Bronchial epithelial cell (primary cell): ENCODE data around the gene FKBP15. TPM values are rescaled to one million over a fixed set of nuclear protein-coding genes. Genes with fewer than 3 reads are reported as not detected.

ENCODE experiments used
- DNase-seq: peaks from one replicate; pipeline ENCODE4 v3.0.0-alpha.2; 2010; ENCODE audit warnings: low read depth
- FAIRE-seq: peaks from 2 replicates; lab custom pipeline; 2011; peaks lifted over from hg19 to GRCh38; lab: Jason Lieb, UNC
- H3K27me3 ChIP-seq: 2 replicates; pipeline ENCODE4 v1.5.1; 2011; ENCODE audit warnings: low read length; ENCODE audit not compliant: control insufficient read depth, insufficient read depth
- H3K36me3 ChIP-seq: 2 replicates; pipeline ENCODE4 v1.5.1; 2011; ENCODE audit warnings: low read length; ENCODE audit not compliant: control insufficient read depth, insufficient read depth
- H3K4me3 ChIP-seq: 2 replicates; pipeline ENCODE4 v1.5.1; 2011; ENCODE audit warnings: mild to moderate bottlenecking, low read depth, low read length, control low read depth
- total RNA-seq: library from RNA; depleted of rRNA; stranded (reverse); fragments of >200 nt; gene quantifications from 2 replicates; pipeline ENCODE4 v1.2.1, GENCODE V29; 2014
- TF ChIP-seq, protein P1 (sequence below): IDR thresholded peaks from 2 replicates; pipeline ENCODE4 v1.5.1; 2011; ENCODE audit warnings: mild to moderate bottlenecking, moderate library complexity, low read length, control low read depth, inconsistent platforms; ENCODE audit not compliant: insufficient read depth, severe bottlenecking

The FKBP15 gene
- total RNA-seq, 1 donor from 2014 or later, result 11.1 TPM

DNA sequence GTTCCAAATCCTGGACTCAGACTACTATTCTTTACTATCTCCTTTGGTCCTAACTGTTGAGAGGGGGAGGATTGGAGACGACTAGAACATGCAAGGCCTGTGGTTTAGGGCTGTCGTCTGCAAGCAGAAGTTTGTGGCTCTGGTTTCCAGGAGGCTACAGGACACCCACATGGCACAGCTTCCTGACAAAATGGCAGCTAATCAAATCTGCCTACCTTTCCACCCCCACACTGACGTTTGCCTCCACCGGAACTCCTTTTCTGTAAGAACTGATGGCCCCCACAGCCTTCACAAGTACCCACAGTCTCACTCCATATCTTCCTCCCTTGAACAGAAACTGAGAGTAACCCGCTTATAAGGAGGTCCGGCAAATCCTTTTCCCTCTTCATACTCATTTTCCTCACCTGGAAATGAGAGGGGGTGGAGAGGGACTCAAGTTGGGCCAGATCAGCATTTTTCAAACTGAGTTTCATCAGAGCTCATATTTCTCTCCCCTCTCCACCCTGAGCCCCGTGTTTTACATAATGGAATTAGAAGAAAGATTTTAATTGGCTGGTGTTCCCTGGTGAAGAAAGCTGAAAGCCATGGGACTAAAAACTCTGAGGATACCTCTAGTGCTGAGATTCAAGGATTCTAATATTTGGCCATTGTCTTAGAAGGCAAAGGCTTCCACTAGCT is 65.0 kb downstream of the FKBP15 start:
- Histone ChIP-seq H3K27me3 (no peaks in the 10 kb centered on the region), H3K4me3 (no peak overlapping the region), H3K36me3 (peaks cover 11% of the 10 kb centered on the region)
- FAIRE-seq (no peak), DNase-seq (no peak)
- TF ChIP-seq, protein P1, sequence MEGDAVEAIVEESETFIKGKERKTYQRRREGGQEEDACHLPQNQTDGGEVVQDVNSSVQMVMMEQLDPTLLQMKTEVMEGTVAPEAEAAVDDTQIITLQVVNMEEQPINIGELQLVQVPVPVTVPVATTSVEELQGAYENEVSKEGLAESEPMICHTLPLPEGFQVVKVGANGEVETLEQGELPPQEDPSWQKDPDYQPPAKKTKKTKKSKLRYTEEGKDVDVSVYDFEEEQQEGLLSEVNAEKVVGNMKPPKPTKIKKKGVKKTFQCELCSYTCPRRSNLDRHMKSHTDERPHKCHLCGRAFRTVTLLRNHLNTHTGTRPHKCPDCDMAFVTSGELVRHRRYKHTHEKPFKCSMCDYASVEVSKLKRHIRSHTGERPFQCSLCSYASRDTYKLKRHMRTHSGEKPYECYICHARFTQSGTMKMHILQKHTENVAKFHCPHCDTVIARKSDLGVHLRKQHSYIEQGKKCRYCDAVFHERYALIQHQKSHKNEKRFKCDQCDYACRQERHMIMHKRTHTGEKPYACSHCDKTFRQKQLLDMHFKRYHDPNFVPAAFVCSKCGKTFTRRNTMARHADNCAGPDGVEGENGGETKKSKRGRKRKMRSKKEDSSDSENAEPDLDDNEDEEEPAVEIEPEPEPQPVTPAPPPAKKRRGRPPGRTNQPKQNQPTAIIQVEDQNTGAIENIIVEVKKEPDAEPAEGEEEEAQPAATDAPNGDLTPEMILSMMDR, result no peak

- FAIRE-seq (no peak), DNase-seq (no peak)
- Histone ChIP-seq H3K36me3 (peaks cover 11% of the 10 kb centered on the region), H3K27me3 (no peaks in the 10 kb centered on the region), H3K4me3 (no peak overlapping the region)
- TF ChIP-seq, protein P1, result no peak
These were observed 66.1 kb downstream of the FKBP15 start for GRCh38 chr9:113154946-113155345.

DNA sequence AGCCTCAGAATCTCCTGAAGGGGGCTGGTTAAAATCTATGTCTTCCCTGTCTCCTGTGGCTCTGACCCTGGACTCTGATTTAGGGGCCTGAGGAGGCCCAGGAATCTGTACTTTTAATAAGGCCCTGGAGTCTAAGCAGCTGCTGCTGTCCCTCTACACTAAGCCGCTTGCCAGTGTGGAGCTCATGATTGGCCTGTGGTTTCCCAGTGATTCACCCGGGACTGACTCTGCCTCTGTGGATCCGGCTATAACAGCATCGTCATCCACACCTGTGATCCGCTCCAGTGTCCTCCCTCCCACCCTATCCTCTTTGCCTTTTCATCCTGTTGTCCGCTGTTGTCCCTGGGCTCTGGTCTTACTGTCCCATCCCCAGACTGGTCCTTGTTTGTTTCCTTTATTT is 66.6 kb downstream of the FKBP15 start:
- DNase-seq, result peak; percentile 76
- H3K36me3 ChIP-seq, result peaks cover 10% of the 10 kb centered on the region
- H3K4me3 ChIP-seq, result no peak overlapping the region

DNA sequence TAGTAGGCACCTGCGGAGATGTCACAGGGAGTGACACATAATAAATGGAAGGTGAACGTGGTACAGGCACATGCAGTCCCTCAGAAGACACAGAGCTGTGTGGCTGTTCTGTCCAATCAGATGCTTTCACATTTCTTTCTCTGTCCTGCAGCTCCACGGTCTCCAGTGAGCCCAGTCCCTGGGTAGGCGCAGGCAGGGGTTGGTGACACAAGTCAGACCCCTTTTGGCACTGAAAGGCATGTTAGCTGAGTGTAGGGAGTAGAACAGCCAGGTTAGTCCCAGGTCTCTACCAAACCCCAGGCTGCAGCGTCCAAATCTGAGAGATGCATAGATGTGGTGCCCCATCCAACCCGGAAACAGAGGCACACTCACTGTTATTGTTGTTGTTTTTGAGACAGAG is 67.5 kb downstream of the FKBP15 start:
- TF ChIP-seq, protein P1, result no peak
- Histone ChIP-seq H3K27me3 (no peaks in the 10 kb centered on the region), H3K36me3 (peaks cover 10% of the 10 kb centered on the region), H3K4me3 (no peak overlapping the region)
- FAIRE-seq, result no peak
- no peak for DNase-seq

More for the DNA sequence above, 66.6 kb downstream of the FKBP15 start:
- TF ChIP-seq, protein P1, result no peak
- no peaks in the 10 kb centered on the region for H3K27me3 ChIP-seq
- FAIRE-seq, result no peak

- FAIRE-seq (peak; percentile 85), DNase-seq (peak; percentile 97)
- TF ChIP-seq, protein P1, result peak; percentile 9
- no peaks in the 10 kb centered on the region for H3K27me3 ChIP-seq
- peaks cover 7% of the 10 kb centered on the region for H3K36me3 ChIP-seq
- H3K4me3 ChIP-seq, result no peak overlapping the region
These were observed 68.4 kb downstream of the FKBP15 start for GRCh38 chr9:113152699-113153098.
